HG02798 (cell line): ENCODE data around the gene CCDC61.

Experiments used
- ATAC-seq: cut with Tn5 transposase; IDR thresholded peaks from one replicate; pipeline ENCODE4 v1.9.1; 2021; ENCODE audit warnings: mild to moderate bottlenecking; ENCODE audit not compliant: unreplicated experiment, poor library complexity

The CCDC61 gene

GRCh38 chr19:45972947-45973540, 22.2 kb upstream of the CCDC61 start:
- no peak for ATAC-seq

GRCh38 chr19:45973553-45974338, 21.5 kb upstream of the CCDC61 start, which contains the start of gene NOVA2:
TSS of gene NOVA2 (minus strand) at chr19:45973865. CDS start at chr19:45973351, 514 bp downstream.
- no peak for ATAC-seq

- ATAC-seq = no peak
Observed at GRCh38 chr19:45975306-45976070, 19.8 kb upstream of the CCDC61 start.

- ATAC-seq = no peak
Observed at GRCh38 chr19:45976178-45976577, 19.1 kb upstream of the CCDC61 start.

GRCh38 chr19:45978156-45978555, 17.1 kb upstream of the CCDC61 start:
- no peak for ATAC-seq

- ATAC-seq = no peak
Observed at GRCh38 chr19:45981350-45981749, 13.9 kb upstream of the CCDC61 start.

GRCh38 chr19:45985321-45985720, 9.9 kb upstream of the CCDC61 start:
- ATAC-seq = no peak

- ATAC-seq = no peak
Observed at GRCh38 chr19:45990113-45990728, 5.0 kb upstream of the CCDC61 start.

GRCh38 chr19:45994456-45994997, 740 bp upstream of the CCDC61 start:
- ATAC-seq = no peak

GRCh38 chr19:45995715-45996385, 583 bp downstream of the CCDC61 start:
- no peak for ATAC-seq

- ATAC-seq = no peak
Observed at GRCh38 chr19:45996933-45997332, 1.7 kb downstream of the CCDC61 start.

GRCh38 chr19:45998834-45999233, 3.6 kb downstream of the CCDC61 start:
- ATAC-seq = no peak

GRCh38 chr19:45999653-46000121, 4.4 kb downstream of the CCDC61 start:
- no peak for ATAC-seq

- no peak for ATAC-seq
Observed at GRCh38 chr19:46000491-46001246, 5.4 kb downstream of the CCDC61 start.

GRCh38 chr19:46002678-46003275, 7.5 kb downstream of the CCDC61 start:
- no peak for ATAC-seq

- ATAC-seq = no peak
Observed at GRCh38 chr19:46006411-46006810, 11.1 kb downstream of the CCDC61 start.

GRCh38 chr19:46009530-46010510, 14.6 kb downstream of the CCDC61 start:
- no peak for ATAC-seq

- no peak for ATAC-seq
Observed at GRCh38 chr19:46014534-46014933, 19.3 kb downstream of the CCDC61 start.
